HepG2 (cell line): ENCODE measurements around the gene AMZ1. TPM values are rescaled to one million over a fixed set of nuclear protein-coding genes. Genes with fewer than 3 reads are reported as not detected.
"Not testable (repeated sequence)": the region's sequence is repeated elsewhere in the genome, so short reads cannot be mapped to it uniquely, and the experiment has no call there.

Experiments
- ATAC-seq: fragments of 200-7000 bp; cut with Tn5 transposase; 3 replicates; pipeline ENCODE4 v1.9.1; 2020; ENCODE audit warnings: mild to moderate bottlenecking, moderate library complexity
- BruUV-seq: library from RNA; stranded (reverse); fragments of 400-500 nt; replicated peaks from 2 replicates; lab custom pipeline; 2021; lab: Mats Ljungman, UMichigan
- CTCF ChIA-PET: fragments of 300-600 bp; formaldehyde crosslinking; extraction: SDS; loops from one replicate; lab custom pipeline; 2021; ENCODE audit warnings: low total read pairs, inconsistent platforms, low intra/inter-chr PET ratio; lab: Yijun Ruan, JAX
- POLR2A ChIA-PET: fragments of 350-600 bp; sonication (Branson Sonifier 250); formaldehyde crosslinking; loops from one replicate; lab custom pipeline; 2020; ENCODE audit warnings: antibody characterized with exemption, inconsistent platforms; lab: Yijun Ruan, JAX
- DNase-seq: peaks from one replicate; pipeline ENCODE4 v3.0.0-alpha.2; 2015; ENCODE audit warnings: low spot score
- FAIRE-seq: peaks from 3 replicates; lab custom pipeline; 2011; peaks lifted over from hg19 to GRCh38; lab: Jason Lieb, UNC
- H2AFZ ChIP-seq: one replicate; pipeline ENCODE4 v1.6.1; 2011; ENCODE audit warnings: low read length, inconsistent platforms
- H3K27ac ChIP-seq: fragments of 300-600 bp; 3 replicates; pipeline ENCODE4 v1.8.0; 2011; ENCODE audit warnings: mixed run types, mild to moderate bottlenecking, mixed read lengths, low read length, inconsistent platforms; ENCODE audit not compliant: insufficient read depth; ENCODE audit errors: extremely low read length
- H3K27me3 ChIP-seq, 2 experiments: fragments of 200-600 bp in 1 of 2; 2 replicates in 1 of 2; 3 replicates in 1 of 2; pipeline versions ENCODE4 v1.6.0 to v1.8.0; 2011; ENCODE audit warnings: low read length in 2 of 2, mild to moderate bottlenecking in 2 of 2, moderate library complexity in 2 of 2, inconsistent platforms in 1 of 2; ENCODE audit not compliant: insufficient read depth in 2 of 2, control insufficient read depth in 1 of 2
- H3K36me3 ChIP-seq, 2 experiments: fragments of 200-600 bp in 1 of 2; replicated peaks in 1 of 2; 2 replicates in 1 of 2; 3 replicates in 1 of 2; pipeline versions ENCODE4 v1.5.1 to v1.8.0; 2011; ENCODE audit warnings: low read length in 2 of 2, inconsistent platforms in 1 of 2; ENCODE audit not compliant: insufficient read depth in 2 of 2, control insufficient read depth in 1 of 2
- H3K4me1 ChIP-seq: 2 replicates; pipeline ENCODE4 v1.5.1; 2012; ENCODE audit warnings: low read length, inconsistent platforms; ENCODE audit not compliant: insufficient read depth
- H3K4me2 ChIP-seq: 2 replicates; pipeline ENCODE4 v1.6.0; 2011; ENCODE audit warnings: low read depth, low read length, inconsistent platforms
- H3K4me3 ChIP-seq, 3 experiments: fragments of 200-600 bp in 1 of 3; sonication (generic), shearing (Covaris generic) in 1 of 3; replicated peaks in 1 of 3; 2 replicates each; pipeline ENCODE4 v1.5.1; 2011 to 2016; ENCODE audit warnings: low read length in 3 of 3, inconsistent platforms in 2 of 3, low read depth in 2 of 3, mild to moderate bottlenecking in 2 of 3, control low read depth in 1 of 3, mixed read lengths in 1 of 3; ENCODE audit not compliant: insufficient read depth in 1 of 3
- H3K79me2 ChIP-seq: one replicate; pipeline ENCODE4 v1.6.1; 2011; ENCODE audit warnings: low read length, inconsistent platforms; ENCODE audit not compliant: insufficient read depth
- H3K9ac ChIP-seq: 2 replicates; pipeline ENCODE4 v1.6.0; 2011; ENCODE audit warnings: mild to moderate bottlenecking, low read depth, low read length, inconsistent platforms; ENCODE audit not compliant: insufficient read depth
- H3K9me3 ChIP-seq: 2 replicates; pipeline ENCODE4 v1.5.1; 2012; ENCODE audit warnings: mild to moderate bottlenecking, low read length
- H4K20me1 ChIP-seq: 2 replicates; pipeline ENCODE4 v1.6.0; 2011; ENCODE audit warnings: inconsistent platforms, mild to moderate bottlenecking, low read length, moderate library complexity; ENCODE audit not compliant: insufficient read depth
- CBX5 ChIP-seq: sonication (generic); formaldehyde crosslinking; IDR thresholded peaks from 2 replicates; pipeline ENCODE4 v1.4.0; 2020; ENCODE audit warnings: missing genetic modification reagents, borderline replicate concordance
- CEBPG ChIP-seq: IDR thresholded peaks from 2 replicates; pipeline ENCODE4 v1.6.1; 2016
- EED ChIP-seq: sonication (generic); formaldehyde crosslinking; IDR thresholded peaks from 2 replicates; pipeline ENCODE4 v1.5.0; 2020; ENCODE audit warnings: mild to moderate bottlenecking, missing genetic modification reagents
- FOSL2 ChIP-seq: sonication (generic); formaldehyde crosslinking; IDR thresholded peaks from 2 replicates; pipeline ENCODE4 v1.4.0; 2020; ENCODE audit warnings: missing genetic modification reagents
- GABPA ChIP-seq, 2 experiments: IDR thresholded peaks; 2 replicates each; pipeline ENCODE4 v1.6.1; 2011 to 2016; ENCODE audit warnings: low read depth in 2 of 2, low read length in 1 of 2, missing biosample characterization in 1 of 2, missing genetic modification characterization in 1 of 2
- GABPB1 ChIP-seq: IDR thresholded peaks from 2 replicates; pipeline ENCODE4 v1.6.1; 2016; ENCODE audit warnings: mild to moderate bottlenecking, missing genetic modification reagents, moderate library complexity, missing compliant biosample characterization
- KDM2A ChIP-seq: sonication (generic); formaldehyde crosslinking; IDR thresholded peaks from 2 replicates; pipeline ENCODE4 v1.4.0; 2020; ENCODE audit warnings: low read depth, missing genetic modification reagents, borderline replicate concordance
- MED1 ChIP-seq: sonication (generic); formaldehyde crosslinking; IDR thresholded peaks from 2 replicates; pipeline ENCODE4 v1.4.0; 2020; ENCODE audit warnings: missing genetic modification reagents
- NCOA2 ChIP-seq: sonication (generic); formaldehyde crosslinking; IDR thresholded peaks from 2 replicates; pipeline ENCODE4 v1.8.0; 2022; ENCODE audit warnings: inconsistent platforms
- PHF8 ChIP-seq: sonication (generic); formaldehyde crosslinking; IDR thresholded peaks from 2 replicates; pipeline ENCODE4 v1.5.0; 2020; ENCODE audit warnings: missing genetic modification reagents
- POLR2G ChIP-seq: fragments of 200-400 bp; formaldehyde crosslinking; IDR thresholded peaks from 2 replicates; pipeline ENCODE4 v1.6.1; 2018; ENCODE audit warnings: mild to moderate bottlenecking, low read depth, low read length, moderate library complexity
- REPIN1 ChIP-seq: sonication (generic); formaldehyde crosslinking; IDR thresholded peaks from 2 replicates; pipeline ENCODE4 v1.8.0; 2022; ENCODE audit warnings: missing genetic modification reagents, low read depth, mild to moderate bottlenecking, borderline replicate concordance
- ZFX ChIP-seq: sonication (generic); formaldehyde crosslinking; IDR thresholded peaks from 2 replicates; pipeline ENCODE4 v1.4.0; 2020; ENCODE audit warnings: mild to moderate bottlenecking, low read depth, missing genetic modification reagents, moderate library complexity
- ZNF547 ChIP-seq: sonication (generic); formaldehyde crosslinking; IDR thresholded peaks from 2 replicates; pipeline ENCODE4 v1.5.1; 2020; ENCODE audit warnings: mild to moderate bottlenecking, missing genetic modification reagents
- WGBS: methylation state at CpG from one replicate; pipeline ENCODE4 v1.1.6; 2017; ENCODE audit warnings: low lambda C conversion rate; 5-methylcytosine and 5-hydroxymethylcytosine counted together
- in situ Hi-C: cut with HindIII; loops from 2 replicates; pipeline ENCODE4 v1.10.0; 2017; ENCODE audit warnings: low pct_unique_long_range_greater_than_20kb; ENCODE audit not compliant: extremely low pct_ligation_motif_present
- intact Hi-C: fragments of 100-400 bp; cut with micrococcal nuclease; formaldehyde crosslinking; loops from one replicate; pipeline ENCODE4 v1.10.0; 2022; ENCODE audit not compliant: unreplicated experiment
- polyA plus RNA-seq, 8 experiments: library from polyadenylated mRNA; depleted of rRNA in 3 of 8; stranded (reverse) in 7 of 8; unstranded in 1 of 8; fragments of >200 nt; fragmentation: Illumina TruSeq in 4 of 8; extraction: Trizol in 4 of 8; gene quantifications; 2 replicates each; pipeline versions ENCODE4 v1.2.1 to v1.2.3, GENCODE V29; 2011 to 2016; ENCODE audit warnings: low read depth in 4 of 8, missing spikeins in 1 of 8, mixed read lengths in 1 of 8; ENCODE audit not compliant: insufficient read depth in 1 of 8
- total RNA-seq, 5 experiments: library from RNA; depleted of rRNA; stranded (reverse); fragments of >200 nt; fragmentation: Illumina TruSeq; extraction: Trizol; gene quantifications; 2 replicates each; pipeline ENCODE4 v1.2.3, GENCODE V29; 2016; ENCODE audit warnings: low read depth in 1 of 5
- TF ChIP-seq, protein P1 (sequence below): sonication (generic); formaldehyde crosslinking; IDR thresholded peaks from 2 replicates; pipeline ENCODE4 v1.4.0; 2020; ENCODE audit warnings: missing genetic modification reagents
- TF ChIP-seq, protein P2 (sequence below): sonication (generic); IDR thresholded peaks from 2 replicates; pipeline ENCODE4 v1.6.1; 2016; ENCODE audit warnings: low read depth, borderline replicate concordance
- TF ChIP-seq, protein P3 (sequence below), 2 experiments: fragments of 450-650 bp in 1 of 2; sonication (generic) in 1 of 2; formaldehyde crosslinking; IDR thresholded peaks; 2 replicates each; pipeline versions ENCODE4 v1.5.0 to v1.8.0; 2020 to 2022; ENCODE audit warnings: mild to moderate bottlenecking in 1 of 2, missing genetic modification reagents in 1 of 2

AMZ1 gene
- total and polyA plus RNA-seq, 2 of the 13 experiments (the other 11 are each of a cell fraction or from before 2014, with no cell fraction given): 0.03 TPM; not detected in 1

DNA sequence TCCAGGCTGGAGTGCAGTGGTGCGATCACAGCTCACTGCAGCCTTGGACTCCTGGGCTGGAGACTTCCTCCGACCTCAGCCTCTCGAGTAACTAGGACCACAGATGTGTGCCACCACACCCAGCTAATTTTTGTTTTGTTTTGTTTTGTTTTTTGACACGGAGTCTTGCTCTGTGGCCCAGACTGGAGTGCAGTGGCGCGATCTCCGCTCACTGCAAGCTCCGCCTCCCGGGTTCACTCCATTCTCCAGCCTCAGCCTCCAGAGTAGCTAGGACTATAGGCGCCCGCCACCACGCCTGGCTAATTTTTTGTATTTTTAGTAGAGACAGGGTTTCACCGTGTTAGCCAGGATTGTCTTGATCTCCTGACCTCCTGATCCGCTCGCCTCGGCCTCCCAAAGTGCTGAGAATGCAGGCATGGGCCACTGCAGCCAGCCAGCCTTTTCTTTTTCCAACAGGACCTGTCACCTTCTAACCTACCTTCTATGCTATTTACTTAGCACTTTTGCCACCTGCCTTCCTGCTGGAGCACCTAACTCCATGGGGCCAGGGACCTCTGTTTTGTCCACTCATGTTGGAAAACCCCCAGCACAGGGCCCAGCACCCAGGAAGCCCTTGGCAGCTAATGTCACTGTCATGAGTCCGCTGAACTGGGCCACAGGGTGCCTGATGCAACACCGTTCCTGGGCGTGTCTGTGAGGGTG, 5.6 kb downstream of the AMZ1 start (continued):
- peak; percentile 60; the same call in 1 of the 2 replicates for TF ChIP-seq ZFX (CRISPR knock-in tag)
- TF ChIP-seq, protein P1, sequence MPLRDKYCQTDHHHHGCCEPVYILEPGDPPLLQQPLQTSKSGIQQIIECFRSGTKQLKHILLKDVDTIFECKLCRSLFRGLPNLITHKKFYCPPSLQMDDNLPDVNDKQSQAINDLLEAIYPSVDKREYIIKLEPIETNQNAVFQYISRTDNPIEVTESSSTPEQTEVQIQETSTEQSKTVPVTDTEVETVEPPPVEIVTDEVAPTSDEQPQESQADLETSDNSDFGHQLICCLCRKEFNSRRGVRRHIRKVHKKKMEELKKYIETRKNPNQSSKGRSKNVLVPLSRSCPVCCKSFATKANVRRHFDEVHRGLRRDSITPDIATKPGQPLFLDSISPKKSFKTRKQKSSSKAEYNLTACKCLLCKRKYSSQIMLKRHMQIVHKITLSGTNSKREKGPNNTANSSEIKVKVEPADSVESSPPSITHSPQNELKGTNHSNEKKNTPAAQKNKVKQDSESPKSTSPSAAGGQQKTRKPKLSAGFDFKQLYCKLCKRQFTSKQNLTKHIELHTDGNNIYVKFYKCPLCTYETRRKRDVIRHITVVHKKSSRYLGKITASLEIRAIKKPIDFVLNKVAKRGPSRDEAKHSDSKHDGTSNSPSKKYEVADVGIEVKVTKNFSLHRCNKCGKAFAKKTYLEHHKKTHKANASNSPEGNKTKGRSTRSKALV (CRISPR knock-in tag): 0 out of 2 replicates have a peak, but pooled peaks have one; percentile 17
- TF ChIP-seq GABPA (IDR thresholded peaks at IDR 0.05; ENCODE audit: low read depth, low read length): not testable (repeated sequence)
- peak; percentile 15; the same call in 1 of the 2 replicates for TF ChIP-seq GABPA (CRISPR knock-in tag; IDR thresholded peaks at IDR 0.05; ENCODE audit: low read depth)
- TF ChIP-seq, protein P2, sequence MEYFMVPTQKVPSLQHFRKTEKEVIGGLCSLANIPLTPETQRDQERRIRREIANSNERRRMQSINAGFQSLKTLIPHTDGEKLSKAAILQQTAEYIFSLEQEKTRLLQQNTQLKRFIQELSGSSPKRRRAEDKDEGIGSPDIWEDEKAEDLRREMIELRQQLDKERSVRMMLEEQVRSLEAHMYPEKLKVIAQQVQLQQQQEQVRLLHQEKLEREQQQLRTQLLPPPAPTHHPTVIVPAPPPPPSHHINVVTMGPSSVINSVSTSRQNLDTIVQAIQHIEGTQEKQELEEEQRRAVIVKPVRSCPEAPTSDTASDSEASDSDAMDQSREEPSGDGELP: peak; percentile 13; the same call in 1 of the 2 replicates
- peak; percentile 47 for TF ChIP-seq GABPB1 (CRISPR knock-in tag)
- TF ChIP-seq PHF8: peak; percentile 7; the same call in 1 of the 2 replicates
- peak; percentile 46; the same call in 1 of the 2 replicates for TF ChIP-seq MED1 (CRISPR knock-in tag)
- peak; percentile 56 for TF ChIP-seq POLR2G
- peak; percentile 82; the same call in 1 of the 2 replicates for TF ChIP-seq EED (CRISPR knock-in tag)

DNA sequence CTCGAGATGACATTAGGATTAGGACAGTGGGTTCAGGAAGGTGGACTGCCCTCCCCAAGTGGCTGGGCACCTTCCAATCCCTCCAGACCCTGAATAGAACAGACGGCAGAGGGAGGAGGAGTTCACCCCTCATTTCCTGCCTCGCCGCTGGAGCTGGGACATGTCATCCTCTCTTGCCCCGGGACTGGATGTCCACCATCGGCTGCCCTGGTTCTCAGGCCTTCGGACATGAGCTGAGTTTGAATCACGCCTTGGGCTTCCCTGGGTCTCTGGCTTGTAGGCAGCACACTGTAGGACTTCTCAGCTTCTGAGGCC, 6.1 kb downstream of the AMZ1 start:
- H2AFZ ChIP-seq: peak overlapping the region; percentile 42
- TF ChIP-seq CBX5 (CRISPR knock-in tag) (0 out of 2 replicates have a peak, but pooled peaks have one; percentile 19), ZNF547 (CRISPR knock-in tag) (0 out of 2 replicates have a peak, but pooled peaks have one; percentile 26), REPIN1 (peak; percentile 46; the same call in 1 of the 2 replicates), CEBPG (CRISPR knock-in tag) (peak; percentile 4; the same call in 1 of the 2 replicates), NCOA2 (CRISPR knock-in tag) (0 out of 2 replicates have a peak, but pooled peaks have one; percentile 4), FOSL2 (CRISPR knock-in tag) (0 out of 2 replicates have a peak, but pooled peaks have one; percentile 21), KDM2A (0 out of 2 replicates have a peak, but pooled peaks have one; percentile 41)
- TF ChIP-seq, protein P3, sequence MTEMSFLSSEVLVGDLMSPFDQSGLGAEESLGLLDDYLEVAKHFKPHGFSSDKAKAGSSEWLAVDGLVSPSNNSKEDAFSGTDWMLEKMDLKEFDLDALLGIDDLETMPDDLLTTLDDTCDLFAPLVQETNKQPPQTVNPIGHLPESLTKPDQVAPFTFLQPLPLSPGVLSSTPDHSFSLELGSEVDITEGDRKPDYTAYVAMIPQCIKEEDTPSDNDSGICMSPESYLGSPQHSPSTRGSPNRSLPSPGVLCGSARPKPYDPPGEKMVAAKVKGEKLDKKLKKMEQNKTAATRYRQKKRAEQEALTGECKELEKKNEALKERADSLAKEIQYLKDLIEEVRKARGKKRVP (CRISPR knock-in tag; IDR thresholded peaks at IDR 0.05): peak in 1 of 2 experiments; percentile 90; a peak in 2 of 4 replicates

More for the DNA sequence above, 6.1 kb downstream of the AMZ1 start:
- H4K20me1 ChIP-seq, CTCF ChIA-PET, H3K27ac ChIP-seq, BruUV-seq, H3K36me3 ChIP-seq, in situ Hi-C loops, POLR2A ChIA-PET, H3K79me2 ChIP-seq, intact Hi-C loops, DNase-seq, H3K9me3 ChIP-seq: not testable (repeated sequence)
- H3K4me3 ChIP-seq: peak overlapping the region; percentile 32 to 58 (median 49); a peak in 5 of 6 replicates
- peaks cover 40% of the 10 kb centered on the region for H3K4me1 ChIP-seq
- H3K9ac ChIP-seq: peak overlapping the region; percentile 38; the same call in 1 of the 2 replicates
- WGBS: 4% methylated on average over 5 of the region's 8 CpGs
- H3K27me3 ChIP-seq: peaks cover 12 to 52% of the 10 kb centered on the region in 2 experiments
- H3K4me2 ChIP-seq: peak overlapping the region; percentile 85
- ATAC-seq (peak; percentile 43), FAIRE-seq (peak; percentile 56)
